Pulmonary artery endothelial cell (primary cell): Measurements from ENCODE around the gene EHMT1. TPM values are rescaled to one million over a fixed set of nuclear protein-coding genes. Genes with fewer than 3 reads are reported as not detected.
A peak's percentile ranks its signal among the peaks of the same experiment; 100 is the strongest.
"Not testable (repeated sequence)": the region's sequence is repeated elsewhere in the genome, so short reads cannot be mapped to it uniquely, and the experiment has no call there.

Source experiments
- DNase-seq: peaks from one replicate; pipeline ENCODE4 v3.0.0-alpha.2; 2011; ENCODE audit warnings: low read depth, low spot score
- total RNA-seq: library from RNA; depleted of rRNA; stranded (reverse); fragments of >200 nt; gene quantifications from 2 replicates; pipeline ENCODE4 v1.2.3, GENCODE V29; 2014

Gene EHMT1
- total RNA-seq, 1 donor from 2014 or later = 68.3 TPM

GRCh38 chr9:137590469-137591383, 28.1 kb upstream of the EHMT1 start, which contains the start of gene ZMYND19:
Gene ZMYND19 (minus strand): TSS chr9:137590512. CDS start chr9:137590263, 249 bp downstream.
- peak; percentile 50 for DNase-seq

- DNase-seq = no peak
Measured at GRCh38 chr9:137592767-137593166, 26.0 kb upstream of the EHMT1 start.

- no peak for DNase-seq
Measured at GRCh38 chr9:137593176-137593575, 25.6 kb upstream of the EHMT1 start.

GRCh38 chr9:137596577-137596976, 22.2 kb upstream of the EHMT1 start:
- DNase-seq = not testable (repeated sequence)

GRCh38 chr9:137598943-137599342, 19.9 kb upstream of the EHMT1 start:
- no peak for DNase-seq

GRCh38 chr9:137602661-137603060, 16.1 kb upstream of the EHMT1 start:
- DNase-seq = no peak

GRCh38 chr9:137603879-137604278, 14.9 kb upstream of the EHMT1 start:
- no peak for DNase-seq

- no peak for DNase-seq
Measured at GRCh38 chr9:137604345-137605086, 14.3 kb upstream of the EHMT1 start.

- DNase-seq = peak; percentile 43
Measured at GRCh38 chr9:137605121-137606004, 13.4 kb upstream of the EHMT1 start, which contains the start of gene ARRDC1. Gene ARRDC1 (plus strand): TSS chr9:137605686. CDS start chr9:137605718, 32 bp downstream.

- DNase-seq = no peak
Measured at GRCh38 chr9:137606005-137606621, 12.7 kb upstream of the EHMT1 start.

GRCh38 chr9:137606734-137607138, 12.1 kb upstream of the EHMT1 start:
- no peak for DNase-seq

GRCh38 chr9:137607141-137607857, 11.5 kb upstream of the EHMT1 start:
- DNase-seq = no peak

- no peak for DNase-seq
Measured at GRCh38 chr9:137610944-137611343, 7.9 kb upstream of the EHMT1 start.

- DNase-seq = no peak
Measured at GRCh38 chr9:137611623-137612609, 6.9 kb upstream of the EHMT1 start.

GRCh38 chr9:137612741-137613142, 6.1 kb upstream of the EHMT1 start:
- DNase-seq = no peak

- DNase-seq = no peak
Measured at GRCh38 chr9:137613259-137613658, 5.5 kb upstream of the EHMT1 start.

- DNase-seq = no peak
Measured at GRCh38 chr9:137613738-137614523, 4.9 kb upstream of the EHMT1 start.
